PC-9 (cell line): ENCODE measurements around the gene OVCH2.
"Not testable (repeated sequence)": the region's sequence is repeated elsewhere in the genome, so short reads cannot be mapped to it uniquely, and the experiment has no call there.

Experiments used
- CTCF ChIP-seq: fragments of 200-600 bp; sonication (generic); conservative IDR thresholded peaks from 2 replicates; pipeline ENCODE4 v1.6.1; 2017; ENCODE audit warnings: mixed run types, antibody characterized with exemption, mild to moderate bottlenecking, moderate library complexity
- EZH2 ChIP-seq: fragments of 200-600 bp; sonication (generic); IDR thresholded peaks from 2 replicates; pipeline ENCODE4 v1.8.0; 2017; ENCODE audit warnings: antibody characterized with exemption, low read depth

- not testable (repeated sequence) for TF ChIP-seq CTCF, EZH2
Observed at GRCh38 chr11:7734767-7735166, 28.5 kb upstream of the OVCH2 start.
